H1 (cell line): ENCODE results near the gene TRIM56. TPM values are rescaled to one million over a fixed set of nuclear protein-coding genes. Genes with fewer than 3 reads are reported as not detected.

Source experiments
- CTCF ChIA-PET: fragments of 300-600 bp; sonication (Branson Sonifier 250); formaldehyde crosslinking; loops from one replicate; lab custom pipeline; 2021; ENCODE audit not compliant: partially characterized antibody; lab: Charles Lee
- POLR2A ChIA-PET: fragments of 300-600 bp; sonication (Branson Sonifier 250); formaldehyde crosslinking; loops from one replicate; lab custom pipeline; 2021; ENCODE audit warnings: inconsistent platforms; ENCODE audit not compliant: partially characterized antibody; lab: Charles Lee
- DNase-seq, 2 experiments: peaks; one replicate each; pipeline versions ENCODE4 v3.0.0 to v3.0.0-alpha.2; 2010 to 2022; ENCODE audit warnings: low spot score in 2 of 2, low read depth in 1 of 2, mixed read lengths in 1 of 2
- FAIRE-seq: peaks from 2 replicates; lab custom pipeline; 2011; peaks lifted over from hg19 to GRCh38; lab: Jason Lieb, UNC
- H2AFZ ChIP-seq: 2 replicates; pipeline ENCODE4 v1.8.1; 2012; ENCODE audit warnings: low read length, inconsistent platforms
- H2AK5ac ChIP-seq: 2 replicates; pipeline ENCODE4 v1.6.1; 2013; ENCODE audit warnings: low read depth, low read length
- H2BK120ac ChIP-seq: replicated peaks from 2 replicates; pipeline ENCODE3; 2013; ENCODE audit warnings: low read depth, low read length, inconsistent platforms
- H2BK12ac ChIP-seq: 2 replicates; pipeline ENCODE4 v1.6.1; 2013; ENCODE audit warnings: low read depth, low read length
- H2BK15ac ChIP-seq: 2 replicates; pipeline ENCODE4 v1.6.1; 2013; ENCODE audit warnings: low read length
- H2BK20ac ChIP-seq: 2 replicates; pipeline ENCODE4 v1.6.1; 2013; ENCODE audit warnings: low read length
- H2BK5ac ChIP-seq: 2 replicates; pipeline ENCODE4 v1.6.1; 2013; ENCODE audit warnings: low read depth, low read length
- H3K14ac ChIP-seq: 2 replicates; pipeline ENCODE4 v1.6.1; 2013; ENCODE audit warnings: inconsistent platforms; ENCODE audit not compliant: insufficient read length
- H3K18ac ChIP-seq: 2 replicates; pipeline ENCODE4 v1.6.1; 2013; ENCODE audit warnings: low read length; ENCODE audit errors: extremely low read depth
- H3K23ac ChIP-seq: 2 replicates; pipeline ENCODE4 v1.6.1; 2013; ENCODE audit warnings: inconsistent platforms; ENCODE audit not compliant: insufficient read length
- H3K23me2 ChIP-seq: 2 replicates; pipeline ENCODE4 v1.6.1; 2013; ENCODE audit warnings: low read depth, low read length
- H3K27ac ChIP-seq: 2 replicates; pipeline ENCODE4 v1.6.1; 2011; ENCODE audit warnings: low read depth, low read length, inconsistent platforms
- H3K27me3 ChIP-seq, 4 experiments: replicated peaks in 1 of 4; 1 replicate in 1 of 4; 2 replicates in 3 of 4; pipeline versions ENCODE4 v1.6.1 to v1.8.1; 2011 to 2013; ENCODE audit warnings: low read length in 3 of 4, mild to moderate bottlenecking in 3 of 4, inconsistent platforms in 2 of 4, mixed read lengths in 2 of 4, moderate library complexity in 1 of 4; ENCODE audit not compliant: control insufficient read depth in 3 of 4, insufficient read depth in 3 of 4; ENCODE audit errors: extremely low read depth in 1 of 4
- H3K36me3 ChIP-seq, 4 experiments: 2 replicates each; pipeline versions ENCODE4 v1.6.1 to v1.8.1; 2011 to 2013; ENCODE audit warnings: mild to moderate bottlenecking in 4 of 4, low read length in 3 of 4, moderate library complexity in 2 of 4, control low read depth in 1 of 4, inconsistent platforms in 1 of 4; ENCODE audit not compliant: insufficient read depth in 4 of 4, control insufficient read depth in 2 of 4
- H3K4ac ChIP-seq: replicated peaks from 2 replicates; pipeline ENCODE3; 2013; ENCODE audit warnings: low read length, low read depth, mixed read lengths, inconsistent platforms; ENCODE audit not compliant: insufficient read length
- H3K4me1 ChIP-seq, 4 experiments: replicated peaks in 1 of 4; 1 replicate in 1 of 4; 2 replicates in 3 of 4; pipeline versions ENCODE4 v1.6.1 to v1.8.1; 2011 to 2013; ENCODE audit warnings: low read length in 3 of 4, inconsistent platforms in 2 of 4, mixed read lengths in 1 of 4; ENCODE audit not compliant: insufficient read depth in 4 of 4, control insufficient read depth in 3 of 4
- H3K4me2 ChIP-seq, 2 experiments: 2 replicates each; pipeline versions ENCODE4 v1.6.1 to v1.8.1; 2011 to 2013; ENCODE audit warnings: low read depth in 2 of 2, low read length in 2 of 2, control low read depth in 1 of 2, inconsistent platforms in 1 of 2, mild to moderate bottlenecking in 1 of 2; ENCODE audit not compliant: insufficient read depth in 1 of 2
- H3K4me3 ChIP-seq, 4 experiments: fragments of 200-600, 300-600 bp in 1 of 4; sonication (generic), shearing (Covaris generic), sonication (Bioruptor Twin) in 1 of 4; 2 replicates each; pipeline versions ENCODE4 v1.5.1 to v1.8.1; 2011 to 2016; ENCODE audit warnings: low read length in 4 of 4, low read depth in 3 of 4, control low read depth in 2 of 4, inconsistent platforms in 2 of 4, mild to moderate bottlenecking in 2 of 4, mixed read lengths in 1 of 4, moderate library complexity in 1 of 4; ENCODE audit not compliant: insufficient read depth in 2 of 4; ENCODE audit errors: extremely low read depth in 1 of 4
- H3K56ac ChIP-seq: replicated peaks from 2 replicates; pipeline ENCODE3; 2013; ENCODE audit warnings: low read depth, mild to moderate bottlenecking, mixed read lengths, low read length, inconsistent platforms; ENCODE audit not compliant: insufficient read length
- H3K79me1 ChIP-seq: 2 replicates; pipeline ENCODE4 v1.6.1; 2013; ENCODE audit warnings: low read depth, low read length, control low read depth
- H3K79me2 ChIP-seq, 2 experiments: 2 replicates each; pipeline versions ENCODE4 v1.6.1 to v1.8.1; 2012 to 2013; ENCODE audit warnings: low read length in 2 of 2, mild to moderate bottlenecking in 2 of 2, inconsistent platforms in 1 of 2; ENCODE audit not compliant: insufficient read depth in 2 of 2, control insufficient read depth in 1 of 2
- H3K9ac ChIP-seq, 4 experiments: replicated peaks in 1 of 4; 1 replicate in 1 of 4; 2 replicates in 3 of 4; pipeline versions ENCODE4 v1.6.1 to v1.8.1; 2011 to 2013; ENCODE audit warnings: low read depth in 3 of 4, low read length in 3 of 4, control low read depth in 2 of 4, mild to moderate bottlenecking in 2 of 4, moderate library complexity in 2 of 4, inconsistent platforms in 1 of 4; ENCODE audit errors: extremely low read depth in 1 of 4
- H3K9me3 ChIP-seq, 2 experiments: 2 replicates each; pipeline versions ENCODE4 v1.6.1 to v1.8.1; 2012 to 2013; ENCODE audit warnings: mild to moderate bottlenecking in 2 of 2, moderate library complexity in 2 of 2, control low read depth in 1 of 2, inconsistent platforms in 1 of 2, low read depth in 1 of 2, low read length in 1 of 2, mixed read lengths in 1 of 2; ENCODE audit not compliant: insufficient read depth in 2 of 2
- H4K20me1 ChIP-seq, 2 experiments: replicated peaks in 1 of 2; 2 replicates each; pipeline versions ENCODE3 to v1.8.1; 2011 to 2013; ENCODE audit warnings: inconsistent platforms in 2 of 2, low read length in 2 of 2, mild to moderate bottlenecking in 1 of 2; ENCODE audit not compliant: insufficient read depth in 2 of 2, control insufficient read depth in 1 of 2
- H4K5ac ChIP-seq: 2 replicates; pipeline ENCODE4 v1.6.1; 2013; ENCODE audit warnings: low read length, low read depth, mixed read lengths, inconsistent platforms; ENCODE audit not compliant: insufficient read length
- H4K8ac ChIP-seq: 2 replicates; pipeline ENCODE4 v1.8.0; 2013; ENCODE audit warnings: mild to moderate bottlenecking, moderate library complexity, low read length, inconsistent platforms; ENCODE audit not compliant: insufficient read depth; ENCODE audit errors: extremely low read depth
- H4K91ac ChIP-seq: replicated peaks from 2 replicates; pipeline ENCODE3; 2013; ENCODE audit warnings: low read length, mixed read lengths, inconsistent platforms; ENCODE audit not compliant: insufficient read length
- CBX5 ChIP-seq: fragments of 300-800, 300-1000 bp; sonication (generic); IDR thresholded peaks from 2 replicates; pipeline ENCODE4 v1.7.1; 2016; ENCODE audit warnings: antibody characterized with exemption, low read length, low read depth
- CHD2 ChIP-seq: IDR thresholded peaks from 2 replicates; pipeline ENCODE4 v1.6.1; 2012; ENCODE audit warnings: low read length, improper control_type of control experiment
- SIX5 ChIP-seq: IDR thresholded peaks from 2 replicates; pipeline ENCODE4 v1.6.1; 2011; ENCODE audit warnings: mild to moderate bottlenecking, low read depth, low read length
- TBP ChIP-seq: IDR thresholded peaks from 2 replicates; pipeline ENCODE4 v1.6.1; 2011; ENCODE audit warnings: low read depth, low read length, improper control_type of control experiment
- WGBS, 2 experiments: shearing (Covaris generic) in 1 of 2; methylation state at CpG; one replicate each; pipeline versions ENCODE4 v1.1.6 to v1.1.7; 2013 to 2015; ENCODE audit warnings: low lambda C conversion rate in 2 of 2, mixed read lengths in 2 of 2, inconsistent platforms in 1 of 2, low coverage in 1 of 2, missing lambda C conversion rate in 1 of 2; ENCODE audit not compliant: insufficient replicate concordance in 2 of 2, insufficient coverage in 1 of 2, insufficient read length in 1 of 2; ENCODE audit errors: extremely low coverage in 1 of 2, missing lambda C conversion rate in 1 of 2; 5-methylcytosine and 5-hydroxymethylcytosine counted together
- polyA plus RNA-seq, 7 experiments: library from polyadenylated mRNA; depleted of rRNA in 3 of 7; stranded (reverse) in 5 of 7; unstranded in 2 of 7; fragments of >200 nt in 5 of 7; fragments of 200-250 nt in 2 of 7; gene quantifications; 1 replicate in 5 of 7; 2 replicates in 1 of 7; 4 replicates in 1 of 7; pipeline versions ENCODE4 v1.2.1 to v1.2.3, GENCODE V29; 2011 to 2013; ENCODE audit warnings: missing spikeins in 2 of 7, mixed read lengths in 2 of 7
- total RNA-seq: library from RNA; stranded (reverse); fragmentation: NEBNext Ultra II Directional; extraction: Animal tissue kit (Norgen Biotek cat#: 25700); gene quantifications from 2 replicates; pipeline ENCODE4 v1.2.1, GENCODE V29; 2021

TRIM56 gene
- total and polyA plus RNA-seq, 2 of the 8 experiments (the other 6 are each of a cell fraction or from before 2014, with no cell fraction given) = 2.0 to 17.5 TPM

GRCh38 chr7:101102026-101102425, 16.7 kb downstream of the TRIM56 start:
- H4K91ac ChIP-seq = no peak overlapping the region
- 86% methylated on average over 6 of the region's 6 CpGs; no CpG with 5 or more reads in 1 of the 2 experiments for WGBS, 2 experiments
- H4K5ac ChIP-seq = no peak overlapping the region
- no peak overlapping the region for H2BK5ac ChIP-seq
- no peak overlapping the region for H3K18ac ChIP-seq
- H3K14ac ChIP-seq = no peak overlapping the region
- H2AFZ ChIP-seq = no peak overlapping the region
- no peaks in the 10 kb centered on the region for H3K79me1 ChIP-seq
- no peak overlapping the region for H2BK20ac ChIP-seq
- no peak overlapping the region for H3K23ac ChIP-seq
- no peak overlapping the region for H3K27ac ChIP-seq
- H3K56ac ChIP-seq = no peak overlapping the region
- no peak overlapping the region for H2BK15ac ChIP-seq
- FAIRE-seq (no peak), DNase-seq (no peak)
- no peak overlapping the region for H2AK5ac ChIP-seq
- H3K4me2 ChIP-seq = no peak overlapping the region
- no peaks in the 10 kb centered on the region for H3K27me3 ChIP-seq
- peaks cover 0 to 17% (median 10%) of the 10 kb centered on the region in 4 experiments; a peak in 6 of 7 replicates for H3K4me1 ChIP-seq
- no peaks in the 10 kb centered on the region for H4K20me1 ChIP-seq
- no peak overlapping the region for H4K8ac ChIP-seq
- 0 out of 2 replicates have a peak overlapping the region, but pooled peaks have one; percentile 55 for H2BK12ac ChIP-seq
- no peak overlapping the region for H3K4ac ChIP-seq
- H2BK120ac ChIP-seq = no peak overlapping the region
- H3K9ac ChIP-seq = no peak overlapping the region
- no peaks in the 10 kb centered on the region for H3K79me2 ChIP-seq
- POLR2A ChIA-PET = interaction anchor here (0.6 to 1.5 kb wide), 4 partner anchors 8 to 152 kb away, joined by 3 to 4 read pairs (median 3); no protein-coding TSS in a partner anchor
- TF ChIP-seq TBP = no peak
- no peak for TF ChIP-seq SIX5
- TF ChIP-seq CBX5 = no peak
- no peak for TF ChIP-seq CHD2
- TF ChIP-seq, all 59 proteins: peak for 0
- H3K4me3 ChIP-seq = no peak overlapping the region
- 0 out of 2 replicates have a peak, but pooled peaks cover 3% of the 10 kb centered on the region for H3K23me2 ChIP-seq
- H3K9me3 ChIP-seq = no peaks in the 10 kb centered on the region
- CTCF ChIA-PET = interaction anchor here (0.9 to 2.5 kb wide), 6 partner anchors 12 to 42 kb away, joined by 4 to 11 read pairs (median 5); partner anchors contain the start of gene SERPINE1
- H3K36me3 ChIP-seq = no peaks in the 10 kb centered on the region
